Ovary (tissue), 9 donors: ENCODE data around the gene ATP6V0A1. TPM values are rescaled to one million over a fixed set of nuclear protein-coding genes. Genes with fewer than 3 reads are reported as not detected.
A peak's percentile ranks its signal among the peaks of the same experiment; 100 is the strongest.
"Not testable (repeated sequence)": the region's sequence is repeated elsewhere in the genome, so short reads cannot be mapped to it uniquely, and the experiment has no call there.

ENCODE experiments used
- DNase-seq, 5 donors: peaks; one replicate each; pipeline ENCODE4 v3.0.0-alpha.2; 2019 to 2020
- H3K27ac ChIP-seq, 2 donors: fragments of 200-600 bp; one replicate each; pipeline versions ENCODE4 v1.5.1 to v1.8.0; 2019 to 2022
- H3K27me3 ChIP-seq: fragments of 200-600 bp; one replicate; pipeline ENCODE4 v1.8.0; 2022
- H3K36me3 ChIP-seq: fragments of 200-600 bp; sonication (generic); one replicate; pipeline ENCODE4 v1.5.1; 2019
- H3K4me1 ChIP-seq: one replicate; pipeline ENCODE4 v1.8.1; 2013; ENCODE audit warnings: mild to moderate bottlenecking, moderate library complexity; ENCODE audit not compliant: insufficient read depth
- H3K4me3 ChIP-seq: fragments of 200-600 bp; sonication (generic); one replicate; pipeline ENCODE4 v1.5.1; 2017
- H3K9me3 ChIP-seq, 2 donors: fragments of 200-600 bp in 1 of 2; sonication (generic) in 1 of 2; one replicate each; pipeline versions ENCODE4 v1.5.1 to v1.8.1; 2013 to 2019; ENCODE audit warnings: mild to moderate bottlenecking in 1 of 2, moderate library complexity in 1 of 2
- CTCF ChIP-seq, 3 donors: fragments of 450-650 bp in 2 of 3; fragments of 200-600 bp in 1 of 3; IDR thresholded peaks; one replicate each; pipeline versions ENCODE4 v1.5.1 to v1.8.0; 2016 to 2022; ENCODE audit warnings: antibody characterized with exemption in 3 of 3, mild to moderate bottlenecking in 1 of 3
- EP300 ChIP-seq: sonication (generic); formaldehyde crosslinking; IDR thresholded peaks from one replicate; pipeline ENCODE4 v1.6.1; 2017; ENCODE audit warnings: antibody characterized with exemption
- POLR2A ChIP-seq: fragments of 450-650 bp; IDR thresholded peaks from one replicate; pipeline ENCODE4 v1.6.1; 2017; ENCODE audit warnings: antibody characterized with exemption, mild to moderate bottlenecking, moderate library complexity
- WGBS, 3 donors: extraction: QIAGEN DNeasy Blood & Tissue Kit in 1 of 3; methylation state at CpG; one replicate each; pipeline versions ENCODE4 v1.1.5 to v1.1.7; 2013 to 2017; 5-methylcytosine and 5-hydroxymethylcytosine counted together
- intact Hi-C, 4 donors: fragments of 100-400 bp; cut with DNase I; formaldehyde crosslinking; loops; one replicate each; pipeline versions ENCODE4 v1.11.0 to v1.15.1; 2022 to 2023
- polyA plus RNA-seq, 2 donors: library from polyadenylated mRNA; stranded (reverse); fragments of 200-250 nt in 1 of 2; fragments of 350-450 nt in 1 of 2; fragmentation: Illumina TruSeq in 1 of 2; extraction: RNeasy Lipid Tissue Mini Kit (QIAGEN cat#74804) in 1 of 2; gene quantifications; one replicate each; pipeline ENCODE4 v1.2.3, GENCODE V29; 2013 to 2014
- total RNA-seq, 7 donors: library from RNA; depleted of rRNA in 2 of 7; stranded (reverse); fragments of >200 nt in 2 of 7; fragmentation: NEBNext Ultra II Directional in 3 of 7; extraction: Animal tissue kit (Norgen Biotek cat#: 25700) in 3 of 7; gene quantifications; one replicate each; pipeline versions ENCODE4 v1.1.0 to v1.2.4, GENCODE V29; 2016 to 2023
- donor health status: DM: no; HTN: no; CAD: no; lungs with moderate emphysema.
- donor health status: DM: no; HTN: no; CAD: no.
- donor health status: Bipolar disorder and iron deficiency.
- donor health status: DM: yes; HTN: yes; CAD: no.
- donor health status: DM: no; HTN: no; CAD: no.
- donor health status: DM: yes; HTN: yes; CAD: no.

Gene ATP6V0A1
- total and polyA plus RNA-seq, 9 donors, result 36.3 to 118 (median 74.1) TPM

- no peaks in the 10 kb centered on the region for H3K27me3 ChIP-seq
- H3K9me3 ChIP-seq, result no peaks in the 10 kb centered on the region
- no peak overlapping the region for H3K4me3 ChIP-seq
- TF ChIP-seq EP300, result no peak
- TF ChIP-seq CTCF (IDR thresholded peaks at IDR 0.05), result no peak
- no peak for TF ChIP-seq POLR2A
- peak overlapping the region; percentile 6 to 75 for H3K27ac ChIP-seq
- WGBS, 3 donors, result 63 to 66% (median 65%) methylated on average over 11 of the region's 11 CpGs
- peaks cover 44% of the 10 kb centered on the region for H3K4me1 ChIP-seq
- no peaks in the 10 kb centered on the region for H3K36me3 ChIP-seq
- DNase-seq, result no peak
- intact Hi-C loops, result no loop called here
These were observed 46.6 kb upstream of the ATP6V0A1 start for GRCh38 chr17:42411905-42412679.

DNA sequence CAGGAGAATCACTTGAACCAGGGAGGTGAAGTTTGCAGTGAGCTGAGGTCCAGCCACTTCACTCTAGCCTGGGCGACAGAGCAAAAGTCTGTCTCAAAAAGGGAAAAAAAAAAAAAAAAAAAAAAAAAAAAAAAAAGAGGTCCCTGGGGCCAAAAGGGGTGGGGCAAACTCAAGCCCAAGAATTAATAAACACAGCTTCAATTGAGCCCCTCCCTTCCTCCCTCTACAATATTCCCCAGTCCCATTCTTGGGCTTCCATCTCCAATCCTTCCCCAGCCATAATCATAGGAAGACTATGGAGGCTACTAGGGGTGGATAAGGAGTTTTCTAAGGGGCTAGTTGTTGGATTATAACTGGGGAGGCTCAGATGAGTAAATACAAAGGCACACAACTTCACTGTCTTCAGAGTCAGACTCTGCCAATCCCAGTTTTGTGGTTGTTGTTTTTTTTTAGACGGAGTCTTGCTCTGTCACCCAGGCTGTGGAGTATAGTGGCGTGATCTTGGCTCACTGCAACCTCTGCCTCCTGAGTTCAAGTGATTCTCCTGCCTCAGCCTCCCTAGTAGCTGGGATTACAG, 45.1 kb upstream of the ATP6V0A1 start:
- Histone ChIP-seq H3K9me3 (no peaks in the 10 kb centered on the region), H3K27me3 (no peaks in the 10 kb centered on the region), H3K27ac (no peak overlapping the region), H3K36me3 (no peaks in the 10 kb centered on the region), H3K4me1 (peaks cover 34% of the 10 kb centered on the region), H3K4me3 (no peak overlapping the region)
- no peak for DNase-seq
- no peak for TF ChIP-seq EP300
- no peak for TF ChIP-seq CTCF (IDR thresholded peaks at IDR 0.05)
- no peak for TF ChIP-seq POLR2A
- WGBS, 3 donors, result 63 to 71% (median 70%) methylated on average over 3 of the region's 3 CpGs
- intact Hi-C loops, result no loop called here

DNA sequence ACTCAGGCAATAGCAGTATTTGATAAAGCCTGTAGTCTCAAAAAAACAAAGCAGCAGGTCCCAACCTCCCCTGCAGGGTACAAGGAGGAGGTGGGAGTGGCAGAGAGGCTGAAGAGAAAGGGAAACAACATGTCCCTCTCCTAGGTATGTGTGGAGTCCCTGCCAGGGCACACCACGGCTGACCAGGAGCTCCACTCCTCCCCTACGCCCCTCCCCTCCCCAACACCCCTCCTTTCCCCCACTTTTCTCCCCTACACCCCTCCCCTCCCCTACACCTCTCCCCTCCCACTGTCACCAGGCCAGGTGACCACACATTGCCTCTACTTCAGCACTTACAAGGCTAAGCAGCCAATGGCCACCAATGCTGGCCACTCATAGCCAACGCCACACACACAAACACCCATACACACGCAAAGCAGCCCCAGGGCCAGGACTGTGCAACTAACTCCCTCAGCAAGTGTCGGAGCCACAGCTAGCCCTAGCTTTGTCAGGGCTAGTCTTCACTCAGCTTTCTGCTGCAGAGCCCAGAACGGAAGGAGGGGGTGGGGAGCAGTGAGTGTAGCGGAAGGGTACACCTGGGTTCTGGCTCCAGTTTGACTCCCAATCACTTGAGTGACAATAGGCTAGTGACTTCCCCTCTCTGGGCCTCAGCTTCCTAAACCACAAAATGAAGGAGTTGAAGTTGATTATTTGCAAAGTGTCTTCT, 43.8 kb upstream of the ATP6V0A1 start:
- intact Hi-C loops, result no loop called here
- Histone ChIP-seq H3K9me3 (no peaks in the 10 kb centered on the region), H3K27me3 (no peaks in the 10 kb centered on the region), H3K27ac (peak overlapping the region in 1 of 2 donors; percentile 15), H3K36me3 (no peaks in the 10 kb centered on the region), H3K4me3 (no peak overlapping the region), H3K4me1 (peaks cover 23% of the 10 kb centered on the region)
- DNase-seq, result no peak
- WGBS, 3 donors, result 67 to 79% (median 72%) methylated on average over 7 of the region's 7 CpGs
- no peak for TF ChIP-seq POLR2A
- TF ChIP-seq CTCF (IDR thresholded peaks at IDR 0.05), result no peak
- TF ChIP-seq EP300, result no peak

DNA sequence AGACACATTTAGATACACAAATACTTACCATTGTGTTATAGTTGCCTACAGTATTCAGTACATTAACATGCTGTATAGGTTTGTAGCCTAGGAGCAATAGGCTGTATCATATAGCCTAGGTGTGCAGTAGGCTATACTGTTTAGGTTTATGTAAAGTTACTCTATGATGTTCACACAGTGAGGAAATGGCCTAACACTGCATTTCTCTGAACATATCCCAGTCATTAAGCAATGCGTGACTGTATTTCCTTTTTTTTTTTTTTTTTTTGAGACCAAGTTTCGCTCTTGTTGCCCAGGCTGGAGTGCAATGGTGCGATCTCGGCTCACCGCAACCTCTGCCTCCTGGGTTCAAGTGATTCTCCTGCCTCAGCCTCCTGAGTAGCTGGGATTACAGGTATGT, 40.7 kb upstream of the ATP6V0A1 start:
- H3K36me3 ChIP-seq, H3K27me3 ChIP-seq, DNase-seq, intact Hi-C loops, H3K27ac ChIP-seq, H3K4me3 ChIP-seq, H3K9me3 ChIP-seq: not testable (repeated sequence)
- peaks cover 17% of the 10 kb centered on the region for H3K4me1 ChIP-seq
- 78 to 91% (median 87%) methylated on average over 5 of the region's 5 CpGs for WGBS, 3 donors
